ENCODE results near the gene PSRC1.

Gene PSRC1

DNA sequence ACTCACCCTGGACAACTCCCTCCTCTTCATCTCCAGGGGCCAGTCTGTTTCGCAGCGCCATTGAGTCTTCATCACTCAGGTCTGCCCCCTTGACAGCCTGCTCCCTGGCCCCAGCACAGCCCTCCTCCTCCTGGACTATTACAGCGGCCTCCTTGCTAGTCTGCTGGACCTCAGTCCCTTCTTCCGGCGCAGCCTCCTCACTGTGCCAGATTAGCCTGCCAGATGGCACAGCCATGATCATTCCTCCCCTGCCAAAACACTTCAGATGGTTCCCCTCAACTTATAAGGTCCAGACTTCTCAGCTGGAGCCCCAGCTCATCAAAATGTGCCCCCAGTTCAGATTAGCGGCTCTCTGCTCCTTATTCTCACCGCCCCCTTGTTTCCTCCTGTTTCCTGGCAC is 40.6 kb downstream of the PSRC1 start:
- no peak for DNase-seq

- no peak for DNase-seq
These were observed 41.1 kb downstream of the PSRC1 start for GRCh38 chr1:109241841-109242345.

- no peak for DNase-seq
These were observed 41.6 kb downstream of the PSRC1 start for GRCh38 chr1:109241344-109241743.

- DNase-seq = peak; percentile 28
These were observed 42.5 kb downstream of the PSRC1 start for GRCh38 chr1:109240158-109241152.

DNA sequence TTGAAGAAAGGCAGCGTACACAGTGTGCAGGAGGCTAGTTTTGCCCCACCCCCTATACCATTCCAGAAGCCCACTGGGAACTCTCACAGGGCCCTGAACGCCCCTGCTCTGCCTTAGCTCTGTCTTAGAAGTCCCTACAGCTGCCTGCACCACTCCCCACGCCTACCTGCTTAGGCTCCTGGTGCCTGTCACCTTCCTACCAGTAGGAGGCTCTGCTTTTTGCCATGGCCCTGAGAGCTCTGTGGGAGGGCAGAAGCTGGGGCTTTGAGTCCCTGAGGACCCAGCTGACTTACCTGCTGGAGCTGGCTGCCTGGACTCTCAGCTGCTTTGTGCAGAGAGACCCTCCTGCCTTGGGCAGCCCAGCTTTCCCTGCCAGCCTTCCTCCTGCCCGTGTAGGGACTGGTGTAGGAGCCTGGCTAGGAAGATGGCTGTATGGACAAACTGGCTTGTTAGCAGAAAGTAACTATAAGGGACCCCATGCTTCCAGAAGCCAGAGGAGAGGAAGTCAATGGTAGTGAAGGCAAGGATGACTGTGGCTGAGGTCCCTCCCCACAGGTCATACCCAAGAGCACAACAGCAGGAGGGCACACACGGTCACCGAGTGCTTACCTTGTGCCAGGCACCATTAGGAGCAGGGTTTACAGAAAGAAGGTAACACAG is 43.4 kb downstream of the PSRC1 start:
- DNase-seq = no peak

GRCh38 chr1:109239047-109239408 is 43.9 kb downstream of the PSRC1 start:
- no peak for DNase-seq

DNA sequence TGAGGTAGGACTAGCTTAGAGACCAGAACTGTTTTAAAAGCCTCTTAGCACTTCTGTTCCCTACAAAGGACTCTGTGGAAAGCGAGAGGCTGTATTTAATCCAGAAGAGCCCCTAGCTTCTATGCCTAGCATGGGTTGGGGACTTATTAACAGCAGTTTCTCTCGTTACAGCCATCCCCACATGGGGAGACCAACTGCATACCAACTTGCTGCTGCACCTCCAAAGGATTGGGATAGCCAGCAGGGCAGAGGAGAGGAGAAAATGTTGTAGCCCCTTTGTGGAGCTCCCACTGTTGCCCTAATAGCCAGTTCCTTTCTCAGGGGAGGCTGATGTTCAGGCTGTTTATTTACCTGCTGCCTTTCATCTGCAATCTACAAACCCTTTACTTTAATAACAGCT is 44.6 kb downstream of the PSRC1 start:
- DNase-seq = no peak

GRCh38 chr1:109237512-109237911 is 45.4 kb downstream of the PSRC1 start:
- DNase-seq = no peak

DNA sequence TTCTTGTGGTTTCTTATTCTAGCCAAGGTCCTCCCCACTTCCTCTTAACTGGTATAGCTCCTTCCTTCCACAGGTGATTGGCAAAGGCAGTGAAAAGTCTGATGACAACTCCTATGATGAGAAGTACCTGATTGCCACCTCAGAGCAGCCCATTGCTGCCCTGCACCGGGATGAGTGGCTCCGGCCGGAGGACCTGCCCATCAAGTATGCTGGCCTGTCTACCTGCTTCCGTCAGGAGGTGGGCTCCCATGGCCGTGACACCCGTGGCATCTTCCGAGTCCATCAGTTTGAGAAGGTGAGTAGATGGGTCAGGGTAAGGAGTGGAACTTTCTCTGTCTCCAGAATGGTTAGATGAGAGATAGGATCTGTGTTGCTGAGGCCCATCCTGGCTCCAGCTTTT is 47.8 kb downstream of the PSRC1 start:
- no peak for DNase-seq

GRCh38 chr1:109231066-109231465 is 51.9 kb downstream of the PSRC1 start:
- DNase-seq = no peak

Data from stimulated activated CD4-positive, alpha-beta T cell treated with anti-CD3 and anti-CD28 coated beads, Interleukin-4, amount 100 ng/mL, for 1 hour (primary cell).